K562 (cell line): ENCODE results near the gene TIGAR.

ENCODE experiments used
- CCAR2 ChIP-seq: fragments of 200-400 bp; formaldehyde crosslinking; IDR thresholded peaks from 2 replicates; pipeline ENCODE4 v1.6.1; 2017; ENCODE audit warnings: mild to moderate bottlenecking, low read depth, low read length
- COPS2 ChIP-seq: fragments of 450-650 bp; conservative IDR thresholded peaks from 2 replicates; pipeline ENCODE4 v1.6.1; 2016; ENCODE audit warnings: mild to moderate bottlenecking, moderate library complexity
- CTCF ChIP-seq, 3 experiments: IDR thresholded peaks in 2 of 3; conservative IDR thresholded peaks in 1 of 3; 2 replicates each; pipeline ENCODE4 v1.5.1; 2011 to 2012; ENCODE audit warnings: low read length in 3 of 3, mild to moderate bottlenecking in 3 of 3, control low read depth in 2 of 3, improper control_type of control experiment in 1 of 3, inconsistent platforms in 1 of 3, low read depth in 1 of 3, mixed read lengths in 1 of 3, moderate library complexity in 1 of 3; ENCODE audit not compliant: insufficient read depth in 2 of 3
- HNRNPK ChIP-seq: fragments of 200-400 bp; formaldehyde crosslinking; IDR thresholded peaks from one replicate; pipeline ENCODE4 v1.6.1; 2018; ENCODE audit warnings: mild to moderate bottlenecking, low read depth, low read length; ENCODE audit not compliant: poor library complexity, severe bottlenecking
- HNRNPLL ChIP-seq: fragments of 200-400 bp; formaldehyde crosslinking; IDR thresholded peaks from 2 replicates; pipeline ENCODE4 v1.6.1; 2017; ENCODE audit warnings: low read length, low read depth, mild to moderate bottlenecking; ENCODE audit not compliant: poor library complexity, severe bottlenecking
- KDM4B ChIP-seq, 2 experiments: fragments of 450-650 bp in 1 of 2; sonication (generic) in 1 of 2; IDR thresholded peaks; 2 replicates each; pipeline ENCODE4 v1.6.1; 2016 to 2017; ENCODE audit warnings: borderline replicate concordance in 2 of 2, antibody characterized with exemption in 1 of 2, low read depth in 1 of 2, mild to moderate bottlenecking in 1 of 2
- MAFF ChIP-seq: IDR thresholded peaks from 2 replicates; pipeline ENCODE4 v1.6.1; 2012; ENCODE audit warnings: low read length, improper control_type of control experiment
- PHF8 ChIP-seq: fragments of 200-600 bp; sonication (generic); IDR thresholded peaks from 2 replicates; pipeline ENCODE4 v1.6.1; 2012; ENCODE audit warnings: mixed run types, mild to moderate bottlenecking, inconsistent platforms, low read length, moderate library complexity, borderline replicate concordance
- POLR2A ChIP-seq: fragments of 450-650 bp; conservative IDR thresholded peaks from 2 replicates; pipeline ENCODE4 v1.6.1; 2016
- RBM39 ChIP-seq: fragments of 200-400 bp; formaldehyde crosslinking; optimal IDR thresholded peaks from 2 replicates; pipeline ENCODE3; 2018; ENCODE audit warnings: low read depth, low read length
- STAT6 ChIP-seq: sonication (generic); formaldehyde crosslinking; IDR thresholded peaks from 2 replicates; pipeline ENCODE4 v1.8.1; 2023; ENCODE audit warnings: mild to moderate bottlenecking, missing genetic modification reagents
- ZBTB33 ChIP-seq: sonication (generic); formaldehyde crosslinking; IDR thresholded peaks from 2 replicates; pipeline ENCODE4 v1.8.1; 2023; ENCODE audit warnings: mild to moderate bottlenecking, missing genetic modification reagents
- ZNF24 ChIP-seq: fragments of 450-650 bp; IDR thresholded peaks from 2 replicates; pipeline ENCODE4 v1.6.1; 2016
- TF ChIP-seq, protein P1 (sequence below): sonication (generic); formaldehyde crosslinking; IDR thresholded peaks from 2 replicates; pipeline ENCODE4 v1.8.1; 2023; ENCODE audit warnings: mild to moderate bottlenecking, missing genetic modification reagents

DNA sequence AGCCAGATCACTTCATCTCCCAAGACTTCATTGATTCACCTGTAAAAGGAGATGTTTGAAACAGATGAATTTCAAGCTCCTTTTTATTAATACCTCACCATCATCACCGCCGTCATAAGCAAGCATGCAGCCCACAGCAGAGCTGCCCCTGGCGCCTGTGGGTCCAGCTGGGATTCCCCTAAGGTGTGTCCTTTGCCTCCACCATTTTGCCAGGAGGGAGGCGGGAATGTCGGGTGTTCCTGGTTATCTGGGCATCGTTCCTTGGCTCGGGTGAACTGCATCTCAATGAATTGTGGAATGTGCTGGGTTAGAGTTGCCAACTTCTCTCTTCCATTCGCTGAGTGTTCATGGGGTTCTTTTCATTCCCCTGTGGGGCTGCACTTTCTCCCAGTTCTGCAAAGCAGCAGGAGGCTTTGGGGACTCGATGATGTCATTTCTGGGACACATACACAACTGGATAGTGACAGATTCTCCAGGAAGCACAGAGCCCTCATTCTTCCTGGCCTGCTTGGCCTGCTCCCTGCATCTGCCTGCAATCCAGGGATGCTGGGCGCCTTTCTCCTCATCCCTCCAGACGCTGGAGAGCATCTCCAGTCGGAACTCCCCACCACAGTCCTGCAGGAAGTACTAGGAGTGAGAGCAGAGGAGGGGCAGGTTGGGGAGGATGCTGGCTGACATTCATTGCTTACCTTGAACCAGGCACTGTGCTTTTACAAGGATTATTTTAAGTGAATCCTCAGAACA is 37.3 kb upstream of the TIGAR start:
- TF ChIP-seq COPS2 (no peak), POLR2A (no peak), MAFF (no peak), ZNF24 (no peak), HNRNPLL (no peak), STAT6 (CRISPR knock-in tag) (no peak), CTCF (IDR thresholded peaks at IDR 0.05 in 2 of 3, conservative IDR thresholded peaks at IDR 0.05 in 1 of 3; ENCODE audit: insufficient read depth in 2 of 3, low read depth in 1 of 3, low read length in 3 of 3) (no peak), ZBTB33 (CRISPR knock-in tag) (no peak), KDM4B (IDR thresholded peaks at IDR 0.05; ENCODE audit: borderline replicate concordance in 2 of 2, low read depth in 1 of 2) (no peak), CCAR2 (no peak), PHF8 (no peak), RBM39 (no peak), HNRNPK (no peak)
- TF ChIP-seq, protein P1, sequence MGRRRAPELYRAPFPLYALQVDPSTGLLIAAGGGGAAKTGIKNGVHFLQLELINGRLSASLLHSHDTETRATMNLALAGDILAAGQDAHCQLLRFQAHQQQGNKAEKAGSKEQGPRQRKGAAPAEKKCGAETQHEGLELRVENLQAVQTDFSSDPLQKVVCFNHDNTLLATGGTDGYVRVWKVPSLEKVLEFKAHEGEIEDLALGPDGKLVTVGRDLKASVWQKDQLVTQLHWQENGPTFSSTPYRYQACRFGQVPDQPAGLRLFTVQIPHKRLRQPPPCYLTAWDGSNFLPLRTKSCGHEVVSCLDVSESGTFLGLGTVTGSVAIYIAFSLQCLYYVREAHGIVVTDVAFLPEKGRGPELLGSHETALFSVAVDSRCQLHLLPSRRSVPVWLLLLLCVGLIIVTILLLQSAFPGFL: no peak
